ENCODE data around the gene LCK. TPM values are rescaled to one million over a fixed set of nuclear protein-coding genes. Genes with fewer than 3 reads are reported as not detected.
"Not testable (repeated sequence)": the region's sequence is repeated elsewhere in the genome, so short reads cannot be mapped to it uniquely, and the experiment has no call there.

Gene LCK
- total RNA-seq, 1 donor from 2014 or later, result 16.6 TPM

DNA sequence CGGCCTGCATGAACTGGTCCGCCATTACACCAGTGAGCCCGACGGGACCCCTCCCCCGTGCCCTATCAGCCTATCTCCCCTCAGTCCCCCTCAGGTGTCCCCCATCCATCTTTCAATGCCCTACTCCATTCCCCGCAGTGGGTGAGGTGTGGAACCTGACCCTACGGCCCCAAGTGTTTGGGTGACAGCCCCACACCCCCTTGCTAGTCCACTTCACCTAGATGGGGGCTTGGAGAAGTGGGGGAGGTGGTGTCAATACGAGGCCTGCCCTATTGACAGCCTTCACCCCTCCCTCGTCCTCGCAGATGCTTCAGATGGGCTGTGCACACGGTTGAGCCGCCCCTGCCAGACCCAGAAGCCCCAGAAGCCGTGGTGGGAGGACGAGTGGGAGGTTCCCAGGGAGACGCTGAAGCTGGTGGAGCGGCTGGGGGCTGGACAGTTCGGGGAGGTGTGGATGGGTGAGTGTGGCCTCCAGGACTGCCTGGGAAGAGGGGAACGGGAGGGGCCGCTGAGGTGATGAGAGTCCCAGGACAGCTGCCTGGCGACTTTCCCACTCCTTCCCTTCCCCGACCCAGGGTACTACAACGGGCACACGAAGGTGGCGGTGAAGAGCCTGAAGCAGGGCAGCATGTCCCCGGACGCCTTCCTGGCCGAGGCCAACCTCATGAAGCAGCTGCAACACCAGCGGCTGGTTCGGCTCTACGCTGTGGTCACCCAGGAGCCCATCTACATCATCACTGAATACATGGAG is 25.1 kb downstream of the LCK start:
- intact Hi-C loops (cut with micrococcal nuclease), result no loop called here
- no peak overlapping the region for H3K4me3 Mint-ChIP-seq
- H3K27ac Mint-ChIP-seq, result no peak overlapping the region
- H3K4me1 Mint-ChIP-seq, result peaks cover 33% of the 10 kb centered on the region
- CTCF ChIA-PET, result interaction anchor here (1.1 kb wide), 1 partner anchor 40 kb away, joined by 3 read pairs; no protein-coding TSS in a partner anchor
- H3K36me3 Mint-ChIP-seq (ENCODE audit: low read depth), result peaks cover 18% of the 10 kb centered on the region
- no peaks in the 10 kb centered on the region for H3K27me3 Mint-ChIP-seq
- ATAC-seq (ENCODE audit: low read depth), result no peak
- no peaks in the 10 kb centered on the region for H3K9me3 Mint-ChIP-seq
- POLR2A ChIA-PET, result interaction anchor here (2.5 kb wide), 1 partner anchor 26 kb away, joined by 12 read pairs; the partner anchor contains the start of gene LCK
- TF ChIP-seq, protein P1, sequence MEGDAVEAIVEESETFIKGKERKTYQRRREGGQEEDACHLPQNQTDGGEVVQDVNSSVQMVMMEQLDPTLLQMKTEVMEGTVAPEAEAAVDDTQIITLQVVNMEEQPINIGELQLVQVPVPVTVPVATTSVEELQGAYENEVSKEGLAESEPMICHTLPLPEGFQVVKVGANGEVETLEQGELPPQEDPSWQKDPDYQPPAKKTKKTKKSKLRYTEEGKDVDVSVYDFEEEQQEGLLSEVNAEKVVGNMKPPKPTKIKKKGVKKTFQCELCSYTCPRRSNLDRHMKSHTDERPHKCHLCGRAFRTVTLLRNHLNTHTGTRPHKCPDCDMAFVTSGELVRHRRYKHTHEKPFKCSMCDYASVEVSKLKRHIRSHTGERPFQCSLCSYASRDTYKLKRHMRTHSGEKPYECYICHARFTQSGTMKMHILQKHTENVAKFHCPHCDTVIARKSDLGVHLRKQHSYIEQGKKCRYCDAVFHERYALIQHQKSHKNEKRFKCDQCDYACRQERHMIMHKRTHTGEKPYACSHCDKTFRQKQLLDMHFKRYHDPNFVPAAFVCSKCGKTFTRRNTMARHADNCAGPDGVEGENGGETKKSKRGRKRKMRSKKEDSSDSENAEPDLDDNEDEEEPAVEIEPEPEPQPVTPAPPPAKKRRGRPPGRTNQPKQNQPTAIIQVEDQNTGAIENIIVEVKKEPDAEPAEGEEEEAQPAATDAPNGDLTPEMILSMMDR (IDR thresholded peaks at IDR 0.05), result no peak
- DNase-seq, result no peak

DNA sequence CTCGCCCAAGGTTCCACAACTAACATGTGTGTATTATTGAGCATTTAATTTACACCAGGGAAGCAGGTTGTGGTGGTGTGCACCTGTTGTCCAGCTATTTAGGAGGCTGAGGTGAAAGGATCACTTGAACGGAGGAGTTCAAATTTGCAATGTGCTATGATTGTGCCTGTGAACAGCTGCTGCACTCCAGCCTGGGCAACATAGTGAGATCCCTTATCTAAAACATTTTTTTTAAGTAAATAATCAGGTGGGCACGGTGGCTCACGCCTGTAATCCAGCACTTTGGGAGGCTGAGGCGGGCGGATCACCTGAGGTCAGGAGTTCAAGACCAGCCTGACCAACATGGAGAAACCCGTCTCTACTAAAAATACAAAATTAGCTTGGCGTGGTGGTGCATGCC is 33.7 kb downstream of the LCK start:
- H3K4me1 Mint-ChIP-seq; intact Hi-C loops (cut with micrococcal nuclease); H3K27ac Mint-ChIP-seq; H3K27me3 Mint-ChIP-seq; CTCF ChIA-PET; H3K4me3 Mint-ChIP-seq; ATAC-seq (ENCODE audit: low read depth); DNase-seq; H3K9me3 Mint-ChIP-seq: not testable (repeated sequence)
- POLR2A ChIA-PET, result interaction anchor here (0.6 to 0.9 kb wide), 2 partner anchors 44 to 46 kb away, joined by 3 to 4 read pairs; no protein-coding TSS in a partner anchor
- H3K36me3 Mint-ChIP-seq (ENCODE audit: low read depth), result peaks cover 23% of the 10 kb centered on the region

DNA sequence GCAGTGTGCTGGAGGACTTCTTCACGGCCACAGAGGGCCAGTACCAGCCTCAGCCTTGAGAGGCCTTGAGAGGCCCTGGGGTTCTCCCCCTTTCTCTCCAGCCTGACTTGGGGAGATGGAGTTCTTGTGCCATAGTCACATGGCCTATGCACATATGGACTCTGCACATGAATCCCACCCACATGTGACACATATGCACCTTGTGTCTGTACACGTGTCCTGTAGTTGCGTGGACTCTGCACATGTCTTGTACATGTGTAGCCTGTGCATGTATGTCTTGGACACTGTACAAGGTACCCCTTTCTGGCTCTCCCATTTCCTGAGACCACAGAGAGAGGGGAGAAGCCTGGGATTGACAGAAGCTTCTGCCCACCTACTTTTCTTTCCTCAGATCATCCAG is 34.6 kb downstream of the LCK start:
- Mint-ChIP-seq H3K9me3 (no peaks in the 10 kb centered on the region), H3K36me3 (ENCODE audit: low read depth) (peaks cover 19% of the 10 kb centered on the region), H3K4me1 (no peaks in the 10 kb centered on the region), H3K27me3 (no peaks in the 10 kb centered on the region), H3K4me3 (no peak overlapping the region), H3K27ac (no peak overlapping the region)
- no peak for DNase-seq
- no peak for ATAC-seq (ENCODE audit: low read depth)
- POLR2A ChIA-PET, result no interaction called here
- CTCF ChIA-PET, result no interaction called here
- intact Hi-C loops (cut with micrococcal nuclease), result no loop called here
- TF ChIP-seq, protein P1 (IDR thresholded peaks at IDR 0.05), result no peak

DNA sequence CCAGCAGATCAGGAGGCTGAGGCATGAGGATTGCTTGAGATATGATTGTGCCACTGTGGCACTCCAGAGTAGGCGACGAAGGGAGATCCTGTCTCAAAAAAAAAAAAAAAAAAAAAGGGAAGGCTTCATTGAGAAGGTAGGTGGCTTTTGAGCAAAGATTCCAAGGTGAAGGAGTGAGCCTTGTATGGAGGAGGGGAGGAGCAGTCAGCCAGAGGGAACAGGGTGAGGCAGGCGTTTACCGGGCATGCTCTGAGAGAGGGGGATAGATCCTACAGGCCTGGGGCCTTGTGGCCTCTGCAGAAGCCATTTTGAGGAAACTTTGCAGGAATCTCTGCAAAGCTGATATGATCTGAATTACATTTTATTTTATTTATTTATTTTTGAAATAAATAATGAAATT is 35.7 kb downstream of the LCK start:
- H3K9me3 Mint-ChIP-seq, result no peaks in the 10 kb centered on the region

DNA sequence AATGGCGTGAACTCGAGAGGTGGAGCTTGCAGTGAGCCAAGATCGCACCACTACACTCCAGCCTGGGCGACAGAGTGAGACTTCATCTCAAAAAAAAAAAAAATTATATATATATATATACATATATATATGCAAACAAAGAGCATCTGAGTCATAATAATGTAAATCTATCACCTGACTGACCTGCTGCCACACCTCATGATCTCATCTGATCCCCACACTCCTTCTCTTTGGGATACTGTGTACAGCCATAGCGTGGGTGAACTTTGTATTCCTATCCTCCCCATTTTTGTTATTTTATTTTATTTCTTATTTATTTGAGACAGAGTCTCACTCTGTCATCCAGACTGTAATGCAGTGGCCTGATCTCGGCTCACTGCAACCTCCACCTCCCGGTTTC is 38.2 kb downstream of the LCK start:
- no peak overlapping the region for H3K27ac Mint-ChIP-seq
- DNase-seq (no peak), ATAC-seq (ENCODE audit: low read depth) (no peak)
- TF ChIP-seq, protein P1 (IDR thresholded peaks at IDR 0.05), result no peak
- ChIA-PET POLR2A (interaction anchor here (4.8 kb wide), 1 partner anchor 38 kb away, joined by 107 read pairs; the partner anchor contains the start of gene LCK), CTCF (no interaction called here)
- H3K4me3 Mint-ChIP-seq, result no peak overlapping the region
- intact Hi-C loops (cut with micrococcal nuclease), result no loop called here
- H3K4me1 Mint-ChIP-seq, result peaks cover 27% of the 10 kb centered on the region
- H3K36me3 Mint-ChIP-seq (ENCODE audit: low read depth), result peaks cover 29% of the 10 kb centered on the region
- no peaks in the 10 kb centered on the region for H3K9me3 Mint-ChIP-seq
- H3K27me3 Mint-ChIP-seq, result no peaks in the 10 kb centered on the region

More for the DNA sequence above, 35.7 kb downstream of the LCK start:
- intact Hi-C loops (cut with micrococcal nuclease), result no loop called here
- Mint-ChIP-seq H3K27me3 (no peaks in the 10 kb centered on the region), H3K36me3 (ENCODE audit: low read depth) (peaks cover 18% of the 10 kb centered on the region), H3K27ac (no peak overlapping the region), H3K4me1 (peaks cover 7% of the 10 kb centered on the region), H3K4me3 (no peak overlapping the region)
- TF ChIP-seq, protein P1 (IDR thresholded peaks at IDR 0.05), result no peak
- CTCF ChIA-PET, result interaction anchor here (0.8 to 1.3 kb wide), 2 partner anchors 36 to 46 kb away, joined by 3 to 4 read pairs; no protein-coding TSS in a partner anchor
- ATAC-seq (ENCODE audit: low read depth), result no peak
- POLR2A ChIA-PET, result interaction anchor here (0.7 kb wide), 4 partner anchors 40 to 843 kb away, joined by 3 to 10 read pairs (median 4); partner anchors contain the start of genes FAM167B and IQCC
- no peak for DNase-seq
